RKO (cell line): ENCODE data around the gene VDR.

Experiments used
- DNase-seq: peaks from one replicate; pipeline ENCODE4 v3.0.0-alpha.2; 2016; ENCODE audit warnings: low spot score

The VDR gene

DNA sequence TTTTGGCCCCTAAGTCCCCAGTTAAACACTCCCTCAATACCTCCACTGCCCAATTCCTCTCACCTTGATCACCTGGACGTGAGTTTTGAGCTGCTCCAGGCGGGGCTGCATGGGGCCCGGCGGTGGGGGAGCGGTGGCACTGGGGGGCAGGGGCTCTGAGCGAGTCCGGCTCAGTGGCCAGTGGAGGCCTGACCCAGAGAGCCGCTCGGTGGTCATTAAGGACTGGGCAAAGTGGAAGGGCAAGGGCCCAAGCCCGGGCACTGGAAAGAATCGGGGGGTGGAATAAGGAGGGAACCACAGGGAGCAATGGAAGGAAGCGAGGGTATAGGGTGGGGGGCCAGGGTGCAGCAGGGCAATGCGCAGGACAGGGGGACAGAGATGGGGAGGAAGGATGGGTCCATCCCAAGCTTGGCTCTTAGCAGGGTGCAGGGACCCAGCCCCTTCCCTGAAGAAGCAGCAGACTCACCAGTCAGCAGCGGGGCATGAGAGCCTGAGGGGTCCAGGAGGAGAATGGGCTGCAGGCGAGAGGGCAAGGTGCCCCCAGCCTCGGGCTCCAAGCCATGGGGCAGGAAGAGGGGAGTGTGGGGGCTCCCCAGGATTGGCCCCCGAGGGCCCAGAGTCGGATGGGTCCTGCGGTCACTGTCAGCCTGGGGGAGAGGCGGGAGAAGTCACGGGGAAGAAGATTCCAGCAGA is 109.5 kb downstream of the VDR start:
- DNase-seq, result no peak

DNA sequence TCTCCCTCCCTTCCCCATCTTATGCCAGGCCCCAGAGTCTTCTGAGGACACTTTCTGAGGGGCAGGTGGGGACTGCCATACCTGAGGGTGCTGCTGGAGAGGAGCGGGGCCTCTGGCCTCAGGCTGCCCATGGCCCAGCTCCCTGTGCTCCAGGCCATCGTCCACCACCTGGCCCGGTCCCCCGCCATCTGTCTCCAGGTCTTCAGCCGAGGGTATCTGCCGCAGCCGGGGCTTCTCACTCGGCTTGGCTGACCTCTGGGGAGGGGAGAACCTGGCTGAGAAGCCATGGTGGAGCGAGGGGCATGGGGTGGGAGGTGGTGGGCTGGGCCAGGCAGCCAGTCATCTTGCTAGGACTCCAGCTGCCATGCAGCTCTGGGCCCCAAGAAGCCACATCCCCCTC is 110.1 kb downstream of the VDR start:
- no peak for DNase-seq

DNA sequence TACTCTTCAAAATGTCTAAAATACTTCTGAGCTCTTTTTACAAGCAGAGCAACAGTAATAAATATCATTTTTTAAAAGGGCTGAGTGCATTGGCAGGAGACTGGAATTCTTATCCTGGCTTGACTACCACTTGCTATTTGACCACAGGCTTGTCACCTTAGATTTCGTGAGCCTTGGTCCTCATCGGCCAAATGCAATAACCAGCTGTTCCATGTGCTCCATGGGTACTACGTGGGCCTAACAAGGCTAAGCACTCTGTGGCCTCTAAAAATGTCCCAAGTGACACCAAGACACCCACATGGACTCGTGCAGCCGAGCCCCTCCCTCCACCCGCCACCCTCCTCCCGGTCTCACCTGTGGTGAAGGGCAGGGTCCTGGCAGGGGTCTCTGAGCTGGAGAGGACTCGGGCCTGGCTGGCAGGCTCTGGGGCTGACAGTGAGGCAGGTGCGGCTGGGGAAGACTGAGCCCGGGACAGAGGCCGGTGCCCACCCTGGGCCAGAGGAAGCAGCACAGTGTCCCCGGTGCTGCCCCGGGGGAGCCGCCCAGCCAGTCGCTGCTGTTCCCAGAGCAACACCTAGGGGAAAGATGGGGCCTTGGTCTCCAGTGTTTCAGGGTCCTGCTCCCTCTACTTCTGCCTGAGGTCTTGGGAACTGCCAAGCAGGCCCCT is 111.6 kb downstream of the VDR start:
- no peak for DNase-seq

DNA sequence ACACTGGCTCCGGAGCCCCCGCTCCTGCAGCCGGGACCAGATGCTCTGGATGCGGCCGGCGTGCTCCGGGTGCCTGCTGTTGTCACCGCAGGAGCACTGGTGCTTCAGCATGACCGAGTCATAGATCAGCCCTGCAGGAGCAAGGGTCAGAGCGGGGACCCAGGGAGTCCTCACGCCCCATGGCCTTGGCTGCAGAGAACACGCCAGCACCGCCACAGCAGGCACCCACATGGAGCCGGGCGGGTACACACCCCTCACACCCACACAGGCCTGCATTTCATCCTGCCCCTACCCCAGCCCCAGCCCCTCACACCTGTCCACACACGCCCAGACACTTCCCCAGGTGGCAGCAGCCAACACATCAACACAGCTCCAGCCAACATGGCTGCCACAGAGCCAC is 112.9 kb downstream of the VDR start:
- no peak for DNase-seq
